Measurements from ENCODE around the gene TNPO3.

DNA sequence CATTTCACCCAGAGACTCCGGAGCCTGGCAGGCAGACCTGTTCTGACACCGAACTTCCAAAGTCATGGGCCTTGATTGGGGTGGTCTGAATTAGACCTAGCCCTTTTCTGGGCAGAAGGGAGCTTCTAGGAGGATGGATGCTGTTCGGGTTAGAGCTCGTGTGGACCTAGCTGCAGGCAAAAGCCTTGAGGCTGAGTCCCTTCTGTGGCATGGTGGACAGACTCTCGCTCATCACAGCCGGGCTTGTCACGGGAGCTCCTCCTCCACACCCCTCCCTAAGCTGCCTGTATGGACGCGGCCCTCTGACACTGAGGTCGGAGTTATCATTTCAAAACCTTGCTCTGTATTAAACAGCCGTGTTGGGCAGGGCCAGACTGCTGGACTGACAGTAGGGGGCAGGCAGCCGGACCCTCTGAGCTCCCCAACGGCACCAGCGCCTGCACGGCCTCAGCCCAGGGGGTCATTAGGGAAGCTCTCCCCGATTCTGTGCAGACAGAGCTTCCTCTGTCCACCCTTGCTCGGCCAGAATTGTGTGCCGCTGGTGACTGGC, 115.0 kb downstream of the TNPO3 start:
- TF ChIP-seq POLR2A (IDR thresholded peaks at IDR 0.05) = no peak
- TF ChIP-seq, protein P1, sequence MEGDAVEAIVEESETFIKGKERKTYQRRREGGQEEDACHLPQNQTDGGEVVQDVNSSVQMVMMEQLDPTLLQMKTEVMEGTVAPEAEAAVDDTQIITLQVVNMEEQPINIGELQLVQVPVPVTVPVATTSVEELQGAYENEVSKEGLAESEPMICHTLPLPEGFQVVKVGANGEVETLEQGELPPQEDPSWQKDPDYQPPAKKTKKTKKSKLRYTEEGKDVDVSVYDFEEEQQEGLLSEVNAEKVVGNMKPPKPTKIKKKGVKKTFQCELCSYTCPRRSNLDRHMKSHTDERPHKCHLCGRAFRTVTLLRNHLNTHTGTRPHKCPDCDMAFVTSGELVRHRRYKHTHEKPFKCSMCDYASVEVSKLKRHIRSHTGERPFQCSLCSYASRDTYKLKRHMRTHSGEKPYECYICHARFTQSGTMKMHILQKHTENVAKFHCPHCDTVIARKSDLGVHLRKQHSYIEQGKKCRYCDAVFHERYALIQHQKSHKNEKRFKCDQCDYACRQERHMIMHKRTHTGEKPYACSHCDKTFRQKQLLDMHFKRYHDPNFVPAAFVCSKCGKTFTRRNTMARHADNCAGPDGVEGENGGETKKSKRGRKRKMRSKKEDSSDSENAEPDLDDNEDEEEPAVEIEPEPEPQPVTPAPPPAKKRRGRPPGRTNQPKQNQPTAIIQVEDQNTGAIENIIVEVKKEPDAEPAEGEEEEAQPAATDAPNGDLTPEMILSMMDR (IDR thresholded peaks at IDR 0.05) = no peak

Measured in right lobe of liver (tissue), 4 donors.